HUDEP-2 (cell line): ENCODE data around the gene MANSC4.
A peak's percentile ranks its signal among the peaks of the same experiment; 100 is the strongest.
"Not testable (repeated sequence)": the region's sequence is repeated elsewhere in the genome, so short reads cannot be mapped to it uniquely, and the experiment has no call there.

Experiments
- DNase-seq, 76 experiments: peaks; one replicate each; lab custom pipeline; 2025; ENCODE audit not compliant: unreplicated experiment in 76 of 76; lab: John Stamatoyannopoulos, UW

MANSC4 gene

GRCh38 chr12:27756670-27757195 lies 23.3 kb downstream of the MANSC4 start:
- no peak for DNase-seq

DNA sequence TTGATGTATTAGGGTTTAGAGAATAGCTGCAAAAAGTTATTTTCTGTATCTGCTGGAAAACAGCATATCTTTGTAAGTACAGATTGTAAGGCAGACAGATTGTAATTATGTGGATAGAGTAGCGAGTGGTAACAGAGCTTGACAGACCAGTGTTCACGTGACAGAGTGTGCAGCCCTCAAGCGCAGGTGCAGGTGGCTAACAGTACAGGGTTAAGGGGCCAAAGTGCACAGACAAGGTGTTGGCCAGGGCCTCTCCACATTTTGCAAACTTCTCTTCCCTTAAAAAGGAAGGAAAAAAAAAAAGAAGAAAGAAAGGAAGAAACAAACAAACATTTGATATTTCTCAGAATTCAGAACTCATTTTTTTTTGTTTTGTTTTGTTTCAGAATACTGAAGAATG lies 25.2 kb downstream of the MANSC4 start:
- DNase-seq = no peak

DNA sequence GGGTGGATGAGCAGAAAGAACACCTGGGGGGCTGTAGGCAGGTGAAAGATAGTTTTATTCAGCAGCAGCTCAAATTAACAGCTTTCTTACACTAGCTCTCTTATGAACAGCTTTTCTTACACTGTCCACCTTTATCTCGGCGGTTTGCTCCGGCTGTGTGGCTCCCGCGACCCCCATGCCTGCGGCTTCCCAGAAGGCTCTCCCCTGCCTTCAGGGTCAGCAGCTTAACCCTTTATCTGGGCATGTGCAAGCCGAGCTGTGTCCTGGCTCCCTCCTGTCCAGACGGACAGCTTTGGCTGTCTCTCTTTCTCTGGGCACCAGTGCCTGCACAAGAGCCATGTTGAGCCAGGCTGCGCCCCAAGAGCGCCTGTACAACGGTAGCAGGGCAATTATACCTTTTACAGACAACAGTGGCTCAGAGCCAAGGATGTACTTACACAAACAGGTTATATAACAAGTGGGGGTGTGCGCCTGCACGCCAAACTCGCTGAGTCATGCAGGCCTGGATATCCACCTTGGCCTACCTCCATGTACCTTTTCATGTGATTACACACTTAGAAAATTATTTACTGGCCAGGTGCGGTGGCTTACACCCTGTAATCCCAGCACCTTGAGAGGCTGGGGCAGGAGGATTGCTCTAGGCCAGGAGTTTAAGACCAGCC lies 28.5 kb downstream of the MANSC4 start:
- no peak for DNase-seq

DNA sequence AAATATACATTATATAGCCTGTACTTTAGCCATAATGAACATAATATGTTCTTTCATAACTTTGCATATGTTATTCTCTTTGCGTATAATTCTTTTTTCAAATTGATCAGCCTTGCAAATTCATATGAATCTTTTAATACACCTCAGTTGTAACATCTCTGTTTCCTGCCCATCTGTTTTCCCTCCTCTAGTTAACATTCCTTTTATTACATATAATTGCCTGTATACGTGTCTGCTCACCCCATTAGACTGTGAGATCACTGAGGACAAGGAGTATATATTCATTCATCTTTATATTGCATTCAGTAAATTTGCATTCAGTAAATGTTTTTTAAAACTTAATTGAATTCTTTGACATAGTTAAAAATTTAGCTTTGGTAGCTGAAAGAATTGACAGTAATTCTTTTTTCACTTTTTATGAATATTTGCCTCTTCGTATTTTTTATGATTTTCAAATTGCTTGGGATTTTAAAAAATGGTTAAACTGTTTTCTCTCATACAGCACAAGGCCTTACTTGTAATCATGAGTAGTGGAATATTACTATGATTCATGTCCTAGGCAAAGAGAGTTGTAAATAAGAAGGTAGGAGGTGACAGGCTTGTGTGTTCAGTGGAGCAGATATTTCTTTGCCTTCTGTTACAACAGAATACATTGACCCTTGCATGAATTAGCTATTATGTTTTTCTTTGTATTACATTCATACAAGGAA lies 32.8 kb downstream of the MANSC4 start:
- no peak for DNase-seq

DNA sequence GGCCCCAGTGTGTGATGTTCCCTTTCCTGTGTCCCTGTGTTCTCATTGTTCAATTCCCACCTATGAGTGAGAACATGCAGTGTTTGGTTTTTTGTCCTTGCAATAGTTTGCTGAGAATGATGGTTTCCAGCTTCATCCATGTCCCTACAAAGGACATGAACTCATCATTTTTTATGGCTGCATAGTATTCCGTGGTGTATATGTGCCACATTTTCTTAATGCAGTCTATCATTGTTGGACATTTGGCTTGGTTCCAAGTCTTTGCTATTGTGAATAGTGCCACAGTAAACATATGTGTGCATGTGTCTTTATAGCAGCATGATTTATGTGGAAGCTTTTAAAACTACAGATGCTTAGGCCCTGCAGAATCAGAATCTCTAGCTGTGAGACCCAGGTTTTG lies 34.3 kb downstream of the MANSC4 start:
- not testable (repeated sequence) for DNase-seq

DNA sequence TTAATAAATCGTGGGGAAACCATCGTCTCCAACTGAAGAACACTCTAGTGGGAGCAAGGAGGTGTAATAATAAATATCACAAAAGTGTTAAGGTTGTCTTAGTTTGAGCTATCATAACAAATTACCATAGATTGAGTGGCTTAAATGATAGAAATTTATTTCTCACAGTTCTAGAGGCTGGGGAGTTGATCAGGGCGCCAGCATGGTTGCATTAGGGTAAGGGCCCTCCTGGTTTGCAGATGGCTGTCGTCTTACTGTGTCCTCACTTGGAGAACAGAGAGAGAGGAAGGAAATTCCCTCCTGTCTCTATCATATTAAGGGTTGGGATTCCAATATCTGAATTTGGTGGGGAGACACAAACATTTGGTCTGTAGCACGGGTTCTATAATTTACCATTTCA lies 36.4 kb downstream of the MANSC4 start:
- no peak for DNase-seq

DNA sequence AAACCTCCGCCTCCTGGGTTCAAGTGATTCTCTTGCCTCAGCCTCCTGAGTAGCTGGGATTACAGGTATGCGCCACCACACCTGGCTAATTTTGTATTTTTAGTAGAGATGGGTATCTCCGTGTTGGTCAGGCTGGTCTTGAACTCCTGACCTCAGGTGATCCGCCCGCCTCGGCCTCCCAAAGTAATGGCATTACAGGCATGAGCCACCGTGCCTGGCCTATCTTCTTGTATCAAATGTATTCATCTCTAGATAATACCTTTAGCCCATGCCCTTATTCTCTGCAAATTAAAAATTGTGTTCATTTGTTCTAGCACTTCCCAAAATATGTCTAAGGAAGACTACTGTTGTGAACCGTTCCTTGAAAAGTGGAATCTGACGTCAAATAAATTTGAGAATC lies 45.7 kb downstream of the MANSC4 start:
- not testable (repeated sequence) for DNase-seq

DNA sequence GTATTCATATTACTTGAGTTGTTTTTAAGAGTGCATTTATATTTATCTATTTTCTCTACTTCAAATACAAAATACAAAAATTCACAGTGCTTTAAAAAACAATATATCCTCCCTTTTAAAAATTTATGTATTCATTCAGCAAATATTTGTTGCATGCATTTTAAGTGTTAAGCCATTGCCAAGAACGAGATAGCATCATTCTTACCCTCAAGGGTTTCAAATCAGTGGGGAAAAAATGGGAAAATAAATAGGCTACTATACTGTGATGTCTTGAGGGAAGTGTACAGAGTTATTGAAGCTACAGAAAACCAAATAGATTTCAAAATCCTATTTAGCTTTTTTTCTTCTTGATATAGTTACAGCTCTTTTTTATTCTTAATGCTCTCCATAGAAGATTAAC lies 46.2 kb downstream of the MANSC4 start:
- no peak for DNase-seq

DNA sequence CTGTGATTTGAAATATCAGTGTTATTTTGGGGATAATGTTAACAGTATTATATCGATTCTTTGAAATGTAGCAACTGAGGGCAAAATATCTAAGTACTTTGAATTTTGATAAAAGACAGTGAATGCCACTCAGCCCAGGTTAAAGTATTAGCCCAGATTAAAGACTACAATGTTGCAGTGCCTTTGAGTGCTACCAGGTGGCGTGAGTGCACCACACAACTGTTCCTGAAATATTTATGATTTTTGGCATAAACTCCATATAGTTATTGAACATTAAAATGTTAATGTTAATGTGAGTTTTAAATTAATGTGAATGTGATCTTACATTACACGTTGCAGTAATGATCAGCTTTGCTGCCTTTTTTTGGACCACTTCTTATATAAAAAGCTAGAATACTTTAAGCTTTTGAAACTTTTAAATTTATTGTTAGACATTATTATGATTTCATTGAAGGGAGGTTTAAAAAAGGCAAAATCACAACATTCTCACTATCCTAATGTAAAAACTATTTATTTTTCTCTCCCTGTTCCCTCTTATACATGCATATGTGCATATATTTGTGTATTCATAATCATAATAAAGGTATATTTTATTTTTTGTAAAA lies 46.9 kb downstream of the MANSC4 start:
- DNase-seq = peak in 12 of 76 experiments; percentile 0 to 31 (median 10)

GRCh38 chr12:27732281-27732680 lies 47.8 kb downstream of the MANSC4 start:
- peak in 5 of 76 experiments; percentile 1 to 7 (median 2) for DNase-seq

DNA sequence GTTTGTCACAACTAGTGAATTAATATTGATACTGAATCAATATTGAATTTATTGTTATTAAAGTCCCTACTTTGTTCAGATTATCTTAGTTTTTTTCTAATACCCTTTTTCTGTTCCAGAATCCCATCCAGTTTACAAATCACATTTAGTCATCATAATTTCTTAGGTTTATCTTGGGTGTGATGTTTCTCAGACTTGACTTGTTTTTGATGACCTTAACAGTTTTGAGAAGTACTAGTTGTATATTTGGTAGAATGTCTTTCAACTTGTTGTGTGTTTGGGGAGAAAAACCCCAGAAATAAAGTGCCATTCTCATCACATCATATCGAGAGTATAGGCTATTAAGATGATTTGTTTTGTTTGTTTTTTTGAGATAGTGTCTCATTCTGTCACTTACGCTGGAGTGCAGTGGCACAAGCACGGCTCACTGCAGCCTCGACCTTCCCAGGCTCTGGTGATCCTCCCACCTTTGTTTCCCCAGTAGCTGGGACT lies 49.9 kb downstream of the MANSC4 start:
- no peak for DNase-seq

DNA sequence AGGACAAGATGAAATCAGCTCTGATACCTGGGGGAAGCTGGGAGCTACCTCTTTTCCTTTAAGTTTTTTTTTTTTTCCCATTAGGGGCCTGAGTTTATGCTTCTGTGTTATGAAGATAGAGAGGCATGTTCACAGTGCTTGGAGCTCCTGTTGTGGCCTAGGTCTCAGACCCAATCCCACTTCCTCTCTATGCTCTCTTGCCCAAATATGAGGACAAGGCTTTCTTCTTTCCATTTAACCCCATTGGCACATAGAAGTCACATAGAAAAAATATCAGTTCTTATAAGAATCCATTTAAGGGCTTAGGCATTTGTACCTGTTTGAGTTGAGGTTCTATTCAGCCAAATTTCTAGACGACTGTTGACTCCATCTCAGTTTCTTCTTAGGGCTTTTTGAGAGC lies 56.8 kb downstream of the MANSC4 start:
- DNase-seq = no peak
